Upper lobe of right lung (tissue), 1 donor: Measurements from ENCODE around the gene ADGRG7. TPM values are rescaled to one million over a fixed set of nuclear protein-coding genes. Genes with fewer than 3 reads are reported as not detected.

ENCODE experiments used
- ATAC-seq: fragments of 200-7000 bp; cut with Tn5 transposase; one replicate; pipeline ENCODE4 v1.9.1; 2020; ENCODE audit warnings: mild to moderate bottlenecking, moderate library complexity
- DNase-seq: peaks from one replicate; pipeline ENCODE4 v3.0.0-alpha.2; 2020
- H3K27ac ChIP-seq: fragments of 200-600 bp; one replicate; pipeline ENCODE4 v1.8.0; 2022
- H3K27me3 ChIP-seq: fragments of 200-600 bp; one replicate; pipeline ENCODE4 v1.8.0; 2022; ENCODE audit warnings: mild to moderate bottlenecking
- H3K36me3 ChIP-seq: fragments of 200-600 bp; one replicate; pipeline ENCODE4 v1.8.0; 2022
- H3K4me1 ChIP-seq: fragments of 200-600 bp; one replicate; pipeline ENCODE4 v1.8.0; 2022
- H3K4me3 ChIP-seq: fragments of 200-600 bp; one replicate; pipeline ENCODE4 v1.8.0; 2022; ENCODE audit warnings: mild to moderate bottlenecking
- H3K9me3 ChIP-seq: fragments of 200-600 bp; one replicate; pipeline ENCODE4 v1.8.0; 2022
- intact Hi-C: fragments of 100-400 bp; cut with DNase I; formaldehyde crosslinking; loops from one replicate; pipeline ENCODE4 v1.11.0; 2022
- total RNA-seq: library from RNA; stranded (reverse); fragmentation: NEBNext Ultra II Directional; extraction: Animal tissue kit (Norgen Biotek cat#: 25700); gene quantifications from one replicate; pipeline ENCODE4 v1.2.1, GENCODE V29; 2021
- TF ChIP-seq, protein P1 (sequence below): fragments of 200-600 bp; IDR thresholded peaks from one replicate; pipeline ENCODE4 v1.8.0; 2022; ENCODE audit warnings: antibody characterized with exemption
- donor health status: DM: no; HTN: yes; CAD: no; lungs with severe emphysema.

Gene ADGRG7
- total RNA-seq, 1 donor from 2014 or later: not detected

DNA sequence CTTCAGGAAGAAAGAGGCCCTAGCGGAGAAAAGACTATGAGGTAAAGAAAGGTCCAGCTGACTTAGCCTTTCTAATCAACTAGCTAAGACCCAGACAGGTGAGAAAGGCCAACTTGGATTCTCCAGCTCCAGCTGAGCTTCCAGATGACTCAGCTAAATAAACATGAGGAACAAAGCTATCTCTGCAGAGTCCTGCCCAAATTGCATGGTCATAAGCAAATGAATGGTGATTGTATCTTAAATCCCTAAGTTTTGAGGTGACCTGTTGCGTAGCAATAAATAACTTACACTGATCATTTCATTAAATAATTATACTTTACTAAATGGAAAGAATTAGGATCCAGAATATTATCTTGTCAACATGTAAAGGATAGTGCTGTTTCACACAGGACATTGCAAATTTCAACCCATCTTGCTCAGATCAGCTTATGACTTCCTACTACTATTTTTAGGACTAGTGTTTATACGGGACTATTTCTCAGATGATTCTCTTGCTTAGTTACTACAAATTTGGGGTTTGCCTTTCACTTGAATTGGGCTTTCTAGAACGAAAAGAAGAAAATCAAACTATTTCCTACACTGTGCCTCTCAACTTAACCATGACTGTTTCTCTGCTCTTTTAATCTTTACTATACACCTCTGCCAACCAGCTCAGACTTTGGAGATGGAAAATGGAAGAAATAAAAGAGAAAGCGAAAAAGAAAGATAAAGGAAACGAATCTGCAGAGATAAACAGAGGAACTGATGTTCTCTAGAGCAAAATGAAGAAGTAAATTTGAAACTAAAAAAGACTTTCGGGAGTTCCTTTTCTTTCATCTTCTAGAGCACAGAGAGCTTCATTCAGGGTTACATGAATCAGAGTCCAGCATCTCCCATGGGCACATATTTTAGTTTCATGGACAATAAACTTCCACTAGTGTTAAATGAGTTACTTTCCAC lies 6.6 kb upstream of the ADGRG7 start:
- H3K27ac ChIP-seq: no peak overlapping the region

DNA sequence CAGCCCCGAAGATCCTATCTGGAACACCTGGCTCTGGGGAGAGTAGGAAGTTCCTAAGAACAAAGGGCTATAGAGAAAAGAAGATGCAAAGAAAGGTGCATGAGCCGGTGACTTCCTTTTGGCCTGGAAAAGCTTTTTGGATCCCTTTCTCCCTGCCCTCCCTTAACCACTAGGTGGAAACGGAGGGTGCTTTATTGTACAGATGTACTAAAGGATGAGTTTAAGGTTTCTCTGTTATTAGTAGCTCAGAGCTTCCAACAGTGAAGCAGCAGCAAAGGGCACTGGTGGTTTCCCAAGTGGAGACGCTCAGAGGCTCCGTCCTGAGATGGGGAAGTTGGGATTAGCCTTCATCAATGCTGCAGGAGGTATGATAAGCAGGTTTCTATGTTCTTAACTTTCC lies 5.9 kb upstream of the ADGRG7 start:
- TF ChIP-seq, protein P1, sequence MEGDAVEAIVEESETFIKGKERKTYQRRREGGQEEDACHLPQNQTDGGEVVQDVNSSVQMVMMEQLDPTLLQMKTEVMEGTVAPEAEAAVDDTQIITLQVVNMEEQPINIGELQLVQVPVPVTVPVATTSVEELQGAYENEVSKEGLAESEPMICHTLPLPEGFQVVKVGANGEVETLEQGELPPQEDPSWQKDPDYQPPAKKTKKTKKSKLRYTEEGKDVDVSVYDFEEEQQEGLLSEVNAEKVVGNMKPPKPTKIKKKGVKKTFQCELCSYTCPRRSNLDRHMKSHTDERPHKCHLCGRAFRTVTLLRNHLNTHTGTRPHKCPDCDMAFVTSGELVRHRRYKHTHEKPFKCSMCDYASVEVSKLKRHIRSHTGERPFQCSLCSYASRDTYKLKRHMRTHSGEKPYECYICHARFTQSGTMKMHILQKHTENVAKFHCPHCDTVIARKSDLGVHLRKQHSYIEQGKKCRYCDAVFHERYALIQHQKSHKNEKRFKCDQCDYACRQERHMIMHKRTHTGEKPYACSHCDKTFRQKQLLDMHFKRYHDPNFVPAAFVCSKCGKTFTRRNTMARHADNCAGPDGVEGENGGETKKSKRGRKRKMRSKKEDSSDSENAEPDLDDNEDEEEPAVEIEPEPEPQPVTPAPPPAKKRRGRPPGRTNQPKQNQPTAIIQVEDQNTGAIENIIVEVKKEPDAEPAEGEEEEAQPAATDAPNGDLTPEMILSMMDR: peak; percentile 30
- no peak overlapping the region for H3K4me3 ChIP-seq
- peak; percentile 57 for ATAC-seq
- no peak for DNase-seq
- no peaks in the 10 kb centered on the region for H3K27me3 ChIP-seq
- H3K9me3 ChIP-seq: no peaks in the 10 kb centered on the region
- no peaks in the 10 kb centered on the region for H3K4me1 ChIP-seq
- intact Hi-C loops: no loop called here
- no peak overlapping the region for H3K27ac ChIP-seq
- no peaks in the 10 kb centered on the region for H3K36me3 ChIP-seq

More for the DNA sequence above, 6.6 kb upstream of the ADGRG7 start:
- Histone ChIP-seq H3K9me3 (no peaks in the 10 kb centered on the region), H3K36me3 (no peaks in the 10 kb centered on the region), H3K4me3 (peak overlapping the region; percentile 14), H3K4me1 (no peaks in the 10 kb centered on the region), H3K27me3 (no peaks in the 10 kb centered on the region)
- TF ChIP-seq, protein P1: no peak
- no peak for DNase-seq
- intact Hi-C loops: no loop called here
- no peak for ATAC-seq

DNA sequence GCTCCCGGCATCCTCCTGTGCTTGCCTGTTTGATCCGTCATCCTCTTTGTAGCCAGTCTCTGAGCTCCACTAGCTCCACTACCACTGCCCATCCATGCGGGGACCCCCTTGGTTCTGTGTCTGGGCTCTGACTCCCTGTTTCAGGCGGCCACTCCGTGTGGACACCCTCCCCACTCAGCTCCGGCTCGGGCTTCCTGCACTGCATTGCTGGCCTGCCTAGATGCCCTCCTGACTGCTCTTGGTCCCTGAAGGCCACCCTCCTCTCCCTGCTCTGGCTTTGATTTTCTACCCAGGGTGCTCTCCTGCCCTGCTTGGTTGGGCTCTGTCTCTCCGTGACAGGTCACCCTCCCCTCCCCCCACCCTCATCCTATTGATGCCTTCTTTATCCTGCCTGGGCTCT lies 4.0 kb upstream of the ADGRG7 start:
- no peaks in the 10 kb centered on the region for H3K36me3 ChIP-seq
- no peaks in the 10 kb centered on the region for H3K9me3 ChIP-seq
- ATAC-seq: no peak
- no peak overlapping the region for H3K4me3 ChIP-seq
- H3K4me1 ChIP-seq: no peaks in the 10 kb centered on the region
- H3K27ac ChIP-seq: no peak overlapping the region
- peaks cover 4% of the 10 kb centered on the region for H3K27me3 ChIP-seq
- DNase-seq: no peak
- TF ChIP-seq, protein P1: no peak
- intact Hi-C loops: no loop called here

DNA sequence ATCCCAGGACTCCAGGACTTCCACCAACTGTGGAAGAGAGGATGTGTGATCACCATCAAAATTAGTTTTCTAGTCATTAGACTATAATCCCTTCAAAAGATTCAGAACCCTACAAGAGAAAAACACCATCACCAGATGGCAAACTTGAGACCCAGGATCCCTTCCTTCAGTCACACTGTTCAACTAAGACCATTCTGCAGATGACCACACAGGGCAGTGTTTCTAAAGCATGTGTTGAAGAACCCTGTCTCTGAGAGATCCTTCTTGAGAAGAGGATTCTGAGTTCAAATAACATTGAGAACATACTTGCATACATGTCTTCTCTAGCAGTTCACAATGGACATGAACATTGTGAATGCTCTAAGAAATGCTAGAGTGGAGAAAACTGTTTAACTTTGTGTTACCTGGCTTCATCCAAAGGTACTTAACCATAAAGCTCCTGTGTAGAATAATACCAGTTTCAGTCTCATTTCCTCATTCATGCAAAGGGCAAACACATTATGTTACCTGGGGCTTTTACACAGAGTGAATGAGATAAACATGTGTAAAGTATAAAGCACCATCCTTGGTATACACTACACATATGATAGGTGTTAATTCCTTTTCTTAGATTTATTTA lies 2.4 kb upstream of the ADGRG7 start:
- ATAC-seq (no peak), DNase-seq (no peak)
- H3K4me3 ChIP-seq: no peak overlapping the region
- no peaks in the 10 kb centered on the region for H3K9me3 ChIP-seq
- no peaks in the 10 kb centered on the region for H3K36me3 ChIP-seq
- H3K4me1 ChIP-seq: no peaks in the 10 kb centered on the region
- intact Hi-C loops: no loop called here
- H3K27me3 ChIP-seq: peaks cover 4% of the 10 kb centered on the region
- no peak overlapping the region for H3K27ac ChIP-seq
- TF ChIP-seq, protein P1: no peak

DNA sequence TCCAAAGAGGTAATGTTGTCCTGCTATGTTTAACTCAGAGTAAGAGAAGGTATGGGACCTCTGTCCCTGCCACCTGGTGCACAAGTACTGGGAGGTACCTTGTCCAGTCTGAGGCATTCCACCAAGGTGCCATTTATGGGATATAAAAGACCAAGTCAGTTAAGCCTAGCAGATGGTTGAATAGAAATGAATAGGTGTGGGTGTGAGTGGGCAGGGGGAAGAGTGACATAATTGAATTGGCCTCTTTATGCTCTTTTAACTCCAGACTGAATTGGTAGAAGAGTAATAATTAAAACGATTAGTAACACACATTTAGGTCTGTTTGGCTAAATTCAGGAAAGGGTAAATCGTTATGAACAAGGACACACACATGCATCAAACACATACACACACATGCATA lies 562 bp downstream of the ADGRG7 start:
- peaks cover 7% of the 10 kb centered on the region for H3K27me3 ChIP-seq
- intact Hi-C loops: no loop called here
- no peak overlapping the region for H3K4me3 ChIP-seq
- DNase-seq: no peak
- H3K36me3 ChIP-seq: no peaks in the 10 kb centered on the region
- H3K9me3 ChIP-seq: no peaks in the 10 kb centered on the region
- TF ChIP-seq, protein P1: no peak
- H3K4me1 ChIP-seq: no peaks in the 10 kb centered on the region
- no peak overlapping the region for H3K27ac ChIP-seq
- no peak for ATAC-seq
